Measurements from ENCODE around the gene LRRC4. TPM values are rescaled to one million over a fixed set of nuclear protein-coding genes. Genes with fewer than 3 reads are reported as not detected.

The LRRC4 gene
- total RNA-seq, 1 experiment from 2014 or later: 10.4 TPM

DNA sequence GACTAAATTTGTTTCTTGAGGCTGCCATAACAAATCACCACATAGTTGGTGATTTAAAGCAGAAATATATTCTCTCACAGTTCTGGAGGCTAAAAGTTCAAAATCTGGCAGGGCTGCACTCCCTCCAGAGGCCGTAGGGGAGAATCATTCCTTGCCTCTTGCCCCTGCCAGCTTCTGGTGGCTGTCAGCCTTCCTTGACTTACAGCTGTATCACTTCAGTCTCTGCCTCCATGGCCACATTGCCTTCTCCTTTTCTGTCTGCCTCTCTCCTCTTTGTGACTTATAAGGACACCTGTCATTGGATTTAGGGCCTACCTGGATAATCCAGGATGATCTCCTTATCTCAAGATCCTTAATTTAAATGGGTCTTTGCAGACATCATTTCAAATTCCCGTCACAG, 5.8 kb upstream of the LRRC4 start:
- no peaks in the 10 kb centered on the region; a peak in 1 of 7 replicates for H3K36me3 Mint-ChIP-seq (ENCODE audit: insufficient read depth in 1 of 3, low read depth in 3 of 3)
- H2AFZ ChIP-seq (ENCODE audit: low read length): no peak overlapping the region
- H3K18ac ChIP-seq (ENCODE audit: insufficient read length, low read depth, low read length): no peak overlapping the region
- no peak overlapping the region for H3K9ac ChIP-seq (ENCODE audit: extremely low read depth, insufficient read length, low read length)
- no peak overlapping the region for H4K91ac ChIP-seq (ENCODE audit: insufficient read length, low read depth, low read length)
- H3K4me1 ChIP-seq (ENCODE audit: insufficient read depth, low read length): no peaks in the 10 kb centered on the region
- no peak overlapping the region for H2AK5ac ChIP-seq (ENCODE audit: insufficient read length, low read length)
- H3K79me1 ChIP-seq (ENCODE audit: insufficient read depth, low read depth, low read length, poor library complexity, severe bottlenecking): no peaks in the 10 kb centered on the region
- no peak overlapping the region for H3K27ac ChIP-seq (ENCODE audit: insufficient read length, low read depth, low read length)
- no peak overlapping the region for H4K8ac ChIP-seq (replicated peaks; ENCODE audit: insufficient read length, low read depth, low read length)
- H2BK20ac ChIP-seq (ENCODE audit: low read depth, low read length, poor library complexity, severe bottlenecking): no peak overlapping the region
- H3K79me2 ChIP-seq (ENCODE audit: insufficient read depth, low read length): no peaks in the 10 kb centered on the region
- no peaks in the 10 kb centered on the region for H4K20me1 ChIP-seq (ENCODE audit: control insufficient read depth, insufficient read depth, insufficient read length)
- H3K27me3 ChIP-seq (ENCODE audit: insufficient read depth, low read length): peaks cover 7% of the 10 kb centered on the region; the same call in 1 of the 2 replicates
- no peak overlapping the region for H3K56ac ChIP-seq (ENCODE audit: insufficient read length, low read depth, low read length)
- peak; percentile 17; the same call in 1 of the 3 replicates for TF ChIP-seq CTCF (conservative IDR thresholded peaks at IDR 0.05)
- H2BK15ac ChIP-seq (ENCODE audit: low read depth, low read length): no peak overlapping the region
- no peak overlapping the region for H3K4ac ChIP-seq (ENCODE audit: low read depth, low read length)
- H2BK5ac ChIP-seq (ENCODE audit: insufficient read length, low read length): no peak overlapping the region
- no peak overlapping the region for H3K4me2 ChIP-seq (ENCODE audit: insufficient read depth, insufficient read length, low read length)
- no peak overlapping the region for H2BK12ac ChIP-seq (ENCODE audit: insufficient read length, low read depth, low read length)
- H3T11ph ChIP-seq (ENCODE audit: low read length): no peak overlapping the region
- H3K23ac ChIP-seq (ENCODE audit: insufficient read length, low read depth, low read length): no peak overlapping the region
- DNase-seq: no peak
- H3K4me1 Mint-ChIP-seq: peaks cover 16 to 21% of the 10 kb centered on the region in 2 experiments
- peaks cover 5% of the 10 kb centered on the region for H3K23me2 ChIP-seq (ENCODE audit: insufficient read length, low read depth, low read length, poor library complexity, severe bottlenecking)
- no peak overlapping the region for H3K4me3 Mint-ChIP-seq
- no peaks in the 10 kb centered on the region for H3K9me3 ChIP-seq (ENCODE audit: control insufficient read depth, low read depth, low read length)
- no peak overlapping the region for H4K5ac ChIP-seq (ENCODE audit: insufficient read length, low read depth, low read length)
- no peak overlapping the region for H3K27ac Mint-ChIP-seq
- no peak overlapping the region for H3K14ac ChIP-seq (ENCODE audit: insufficient read depth, low read length)
- no peak overlapping the region for H2BK120ac ChIP-seq (ENCODE audit: low read depth, low read length, poor library complexity, severe bottlenecking)
- H3K27me3 Mint-ChIP-seq (ENCODE audit: low read depth): peaks cover 22% of the 10 kb centered on the region
- H3K9me3 Mint-ChIP-seq: no peaks in the 10 kb centered on the region
- no CpG with 5 or more reads among the region's 2 CpGs for WGBS (ENCODE audit: extremely low coverage, insufficient read length, low lambda C conversion rate)
